HepG2 (cell line): ENCODE data around the gene FMNL2. TPM values are rescaled to one million over a fixed set of nuclear protein-coding genes. Genes with fewer than 3 reads are reported as not detected.

Source experiments
- CSRNP1 ChIP-seq: sonication (generic); formaldehyde crosslinking; IDR thresholded peaks from 2 replicates; pipeline ENCODE4 v1.8.1; 2023; ENCODE audit warnings: mild to moderate bottlenecking, missing genetic modification reagents
- EEA1 ChIP-seq: sonication (generic); formaldehyde crosslinking; IDR thresholded peaks from 2 replicates; pipeline ENCODE4 v1.5.1; 2020; ENCODE audit warnings: mild to moderate bottlenecking, missing genetic modification reagents, borderline replicate concordance
- FOXA1 ChIP-seq, 2 experiments: fragments of 450-650 bp in 1 of 2; sonication (generic) in 1 of 2; formaldehyde crosslinking in 1 of 2; IDR thresholded peaks; 2 replicates each; pipeline versions ENCODE4 v1.4.0 to v1.6.1; 2016 to 2020; ENCODE audit warnings: missing genetic modification reagents in 1 of 2
- MEF2D ChIP-seq: sonication (generic); formaldehyde crosslinking; IDR thresholded peaks from 2 replicates; pipeline ENCODE4 v1.5.1; 2020; ENCODE audit warnings: mild to moderate bottlenecking, missing genetic modification reagents
- PBX2 ChIP-seq: IDR thresholded peaks from 2 replicates; pipeline ENCODE4 v1.6.1; 2016; ENCODE audit warnings: control low read depth
- SP4 ChIP-seq: sonication (generic); formaldehyde crosslinking; IDR thresholded peaks from 2 replicates; pipeline ENCODE4 v1.8.1; 2023; ENCODE audit warnings: mild to moderate bottlenecking, missing genetic modification reagents
- TAF1 ChIP-seq: sonication (generic); formaldehyde crosslinking; IDR thresholded peaks from 2 replicates; pipeline ENCODE4 v1.4.0; 2020; ENCODE audit warnings: missing genetic modification reagents
- ZNF256 ChIP-seq: sonication (generic); formaldehyde crosslinking; conservative IDR thresholded peaks from 2 replicates; pipeline ENCODE4 v1.4.0; 2020; ENCODE audit warnings: missing genetic modification reagents
- ZNF3 ChIP-seq: IDR thresholded peaks from 2 replicates; pipeline ENCODE4 v1.7.0; 2017; ENCODE audit warnings: inconsistent platforms
- ZSCAN21 ChIP-seq: sonication (generic); formaldehyde crosslinking; IDR thresholded peaks from 2 replicates; pipeline ENCODE4 v1.8.0; 2022; ENCODE audit warnings: mild to moderate bottlenecking, missing genetic modification reagents, moderate library complexity, borderline replicate concordance
- ZSCAN29 ChIP-seq: sonication (generic); formaldehyde crosslinking; conservative IDR thresholded peaks from 2 replicates; pipeline ENCODE4 v1.4.0; 2020; ENCODE audit warnings: mild to moderate bottlenecking, missing genetic modification reagents
- polyA plus RNA-seq, 8 experiments: library from polyadenylated mRNA; depleted of rRNA in 3 of 8; stranded (reverse) in 7 of 8; unstranded in 1 of 8; fragments of >200 nt; fragmentation: Illumina TruSeq in 4 of 8; extraction: Trizol in 4 of 8; gene quantifications; 2 replicates each; pipeline versions ENCODE4 v1.2.1 to v1.2.3, GENCODE V29; 2011 to 2016; ENCODE audit warnings: low read depth in 4 of 8, missing spikeins in 1 of 8, mixed read lengths in 1 of 8; ENCODE audit not compliant: insufficient read depth in 1 of 8
- total RNA-seq, 5 experiments: library from RNA; depleted of rRNA; stranded (reverse); fragments of >200 nt; fragmentation: Illumina TruSeq; extraction: Trizol; gene quantifications; 2 replicates each; pipeline ENCODE4 v1.2.3, GENCODE V29; 2016; ENCODE audit warnings: low read depth in 1 of 5
- TF ChIP-seq, protein P1 (sequence below): sonication (generic); formaldehyde crosslinking; IDR thresholded peaks from 2 replicates; pipeline ENCODE4 v1.8.0; 2022; ENCODE audit warnings: missing genetic modification reagents, mild to moderate bottlenecking, moderate library complexity, borderline replicate concordance
- TF ChIP-seq, protein P2 (sequence below): sonication (generic); formaldehyde crosslinking; IDR thresholded peaks from 2 replicates; pipeline ENCODE4 v1.5.0; 2020; ENCODE audit warnings: mild to moderate bottlenecking, missing genetic modification reagents, moderate library complexity

Gene FMNL2
- total and polyA plus RNA-seq, 2 of the 13 experiments (the other 11 are each of a cell fraction or from before 2014, with no cell fraction given), result 66.5 to 67.7 TPM

DNA sequence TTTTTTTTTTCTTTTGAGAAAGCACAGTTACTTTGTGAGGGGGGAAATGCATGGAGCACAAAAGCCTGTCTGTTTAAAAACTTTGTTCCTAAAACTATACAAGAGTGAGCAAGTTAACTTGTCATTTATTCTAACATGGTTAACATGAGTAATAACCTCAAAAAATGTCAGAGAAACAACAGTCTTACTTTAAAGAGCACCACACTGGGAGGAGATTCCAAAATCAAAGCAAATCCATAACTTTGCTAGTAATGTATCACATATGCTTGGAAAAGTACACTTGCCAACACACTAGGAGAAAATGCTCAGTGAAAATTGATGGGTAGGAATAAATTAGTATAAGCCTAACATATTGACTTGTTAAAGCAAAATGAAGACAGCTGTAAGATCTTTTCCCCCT, 225.2 kb downstream of the FMNL2 start (continued):
- TF ChIP-seq, protein P1, sequence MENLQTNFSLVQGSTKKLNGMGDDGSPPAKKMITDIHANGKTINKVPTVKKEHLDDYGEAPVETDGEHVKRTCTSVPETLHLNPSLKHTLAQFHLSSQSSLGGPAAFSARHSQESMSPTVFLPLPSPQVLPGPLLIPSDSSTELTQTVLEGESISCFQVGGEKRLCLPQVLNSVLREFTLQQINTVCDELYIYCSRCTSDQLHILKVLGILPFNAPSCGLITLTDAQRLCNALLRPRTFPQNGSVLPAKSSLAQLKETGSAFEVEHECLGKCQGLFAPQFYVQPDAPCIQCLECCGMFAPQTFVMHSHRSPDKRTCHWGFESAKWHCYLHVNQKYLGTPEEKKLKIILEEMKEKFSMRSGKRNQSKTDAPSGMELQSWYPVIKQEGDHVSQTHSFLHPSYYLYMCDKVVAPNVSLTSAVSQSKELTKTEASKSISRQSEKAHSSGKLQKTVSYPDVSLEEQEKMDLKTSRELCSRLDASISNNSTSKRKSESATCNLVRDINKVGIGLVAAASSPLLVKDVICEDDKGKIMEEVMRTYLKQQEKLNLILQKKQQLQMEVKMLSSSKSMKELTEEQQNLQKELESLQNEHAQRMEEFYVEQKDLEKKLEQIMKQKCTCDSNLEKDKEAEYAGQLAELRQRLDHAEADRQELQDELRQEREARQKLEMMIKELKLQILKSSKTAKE, result no peak
- no peak for TF ChIP-seq SP4 (CRISPR knock-in tag)
- TF ChIP-seq ZSCAN21, result no peak
- TF ChIP-seq EEA1, result no peak
- TF ChIP-seq TAF1 (CRISPR knock-in tag), result no peak
- no peak for TF ChIP-seq PBX2 (CRISPR knock-in tag)
- TF ChIP-seq ZSCAN29 (CRISPR knock-in tag), result no peak
- TF ChIP-seq MEF2D (CRISPR knock-in tag), result no peak
- TF ChIP-seq CSRNP1 (CRISPR knock-in tag), result no peak
- TF ChIP-seq ZNF256, result no peak
- no peak for TF ChIP-seq FOXA1 (IDR thresholded peaks at IDR 0.05)
- no peak for TF ChIP-seq FOXA1 (CRISPR knock-in tag; IDR thresholded peaks at IDR 0.05)
- TF ChIP-seq, protein P2, sequence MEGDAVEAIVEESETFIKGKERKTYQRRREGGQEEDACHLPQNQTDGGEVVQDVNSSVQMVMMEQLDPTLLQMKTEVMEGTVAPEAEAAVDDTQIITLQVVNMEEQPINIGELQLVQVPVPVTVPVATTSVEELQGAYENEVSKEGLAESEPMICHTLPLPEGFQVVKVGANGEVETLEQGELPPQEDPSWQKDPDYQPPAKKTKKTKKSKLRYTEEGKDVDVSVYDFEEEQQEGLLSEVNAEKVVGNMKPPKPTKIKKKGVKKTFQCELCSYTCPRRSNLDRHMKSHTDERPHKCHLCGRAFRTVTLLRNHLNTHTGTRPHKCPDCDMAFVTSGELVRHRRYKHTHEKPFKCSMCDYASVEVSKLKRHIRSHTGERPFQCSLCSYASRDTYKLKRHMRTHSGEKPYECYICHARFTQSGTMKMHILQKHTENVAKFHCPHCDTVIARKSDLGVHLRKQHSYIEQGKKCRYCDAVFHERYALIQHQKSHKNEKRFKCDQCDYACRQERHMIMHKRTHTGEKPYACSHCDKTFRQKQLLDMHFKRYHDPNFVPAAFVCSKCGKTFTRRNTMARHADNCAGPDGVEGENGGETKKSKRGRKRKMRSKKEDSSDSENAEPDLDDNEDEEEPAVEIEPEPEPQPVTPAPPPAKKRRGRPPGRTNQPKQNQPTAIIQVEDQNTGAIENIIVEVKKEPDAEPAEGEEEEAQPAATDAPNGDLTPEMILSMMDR (CRISPR knock-in tag), result no peak
- TF ChIP-seq ZNF3 (CRISPR knock-in tag), result no peak
